Measurements from ENCODE around the gene HMCN1.

Gene HMCN1

GRCh38 chr1:185808631-185809030, 74.4 kb downstream of the HMCN1 start:
- DNase-seq: no peak

DNA sequence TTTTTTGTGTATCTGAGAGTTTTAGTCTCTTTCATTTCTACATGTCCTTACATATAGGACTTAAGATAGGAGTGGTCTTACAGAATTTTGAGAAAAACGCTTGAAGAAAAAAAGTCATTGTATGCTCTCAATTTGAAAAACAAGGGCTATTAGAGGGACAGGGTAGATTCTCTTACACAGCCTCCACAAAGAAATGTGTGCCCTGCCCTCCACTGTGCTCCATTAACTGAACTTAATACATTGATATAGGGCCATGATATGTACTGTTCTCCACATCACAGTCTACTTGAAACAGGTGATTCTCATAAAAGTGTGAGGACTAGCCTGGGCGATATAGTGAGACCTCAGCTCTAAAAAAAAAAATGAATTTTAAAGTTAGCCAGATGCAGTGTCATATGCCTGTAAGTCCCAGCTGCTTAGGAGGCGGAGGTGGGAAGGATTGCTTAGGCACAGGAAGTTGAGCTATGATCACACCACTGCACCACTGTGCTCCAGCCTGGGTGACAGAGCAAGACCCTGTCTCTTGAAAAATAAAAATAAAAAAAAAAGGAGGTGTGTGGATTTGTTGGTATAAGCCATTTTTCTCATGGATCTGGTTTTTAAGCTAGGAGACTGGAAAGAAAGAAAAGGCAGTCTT, 77.0 kb downstream of the HMCN1 start:
- DNase-seq: no peak

GRCh38 chr1:185812934-185813333, 78.7 kb downstream of the HMCN1 start:
- no peak for DNase-seq

DNA sequence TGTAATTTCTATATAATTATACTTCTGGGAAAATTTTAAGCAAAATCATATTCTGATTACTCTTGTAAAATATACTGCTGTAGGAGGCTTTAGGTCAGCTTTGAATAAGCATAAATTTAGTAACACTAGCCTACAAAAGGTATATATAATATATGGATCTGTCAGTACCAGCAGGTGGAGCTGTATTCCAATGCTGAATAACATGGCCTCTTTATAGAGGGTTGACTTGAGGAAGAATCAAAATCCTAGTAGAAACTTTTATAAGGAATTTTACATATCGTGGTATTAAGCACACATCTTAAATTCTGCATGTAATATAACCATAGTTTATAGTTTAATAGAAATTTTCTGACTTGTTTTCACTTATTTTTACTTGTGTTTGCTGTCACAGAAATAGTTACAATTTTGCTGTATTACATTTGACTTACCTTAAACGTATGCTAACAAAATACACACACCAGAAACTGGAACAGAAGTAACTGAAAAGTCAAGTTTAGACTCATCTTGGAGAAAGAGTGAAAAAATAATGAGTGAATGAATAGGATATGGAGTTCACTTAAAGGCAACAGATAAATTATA, 79.3 kb downstream of the HMCN1 start:
- DNase-seq: peak; percentile 58

DNA sequence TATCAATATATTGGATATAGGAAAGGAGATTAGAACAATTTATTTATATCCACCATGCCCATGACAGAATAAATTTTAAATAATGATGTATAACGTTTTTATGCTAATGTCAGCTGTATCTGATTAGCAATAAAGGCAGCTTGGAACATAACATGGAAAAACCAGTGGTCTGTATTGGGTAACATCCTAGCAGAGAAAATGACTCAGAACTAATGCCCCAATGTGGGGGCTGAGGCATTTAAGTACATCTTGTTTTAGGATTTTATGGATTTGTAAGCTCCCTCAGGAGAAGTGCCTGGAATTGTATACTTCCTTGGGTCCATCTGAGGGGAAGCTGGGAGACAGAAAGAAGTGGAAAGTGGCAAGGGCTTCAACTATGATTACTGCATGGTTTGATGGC, 82.3 kb downstream of the HMCN1 start:
- DNase-seq: no peak

DNA sequence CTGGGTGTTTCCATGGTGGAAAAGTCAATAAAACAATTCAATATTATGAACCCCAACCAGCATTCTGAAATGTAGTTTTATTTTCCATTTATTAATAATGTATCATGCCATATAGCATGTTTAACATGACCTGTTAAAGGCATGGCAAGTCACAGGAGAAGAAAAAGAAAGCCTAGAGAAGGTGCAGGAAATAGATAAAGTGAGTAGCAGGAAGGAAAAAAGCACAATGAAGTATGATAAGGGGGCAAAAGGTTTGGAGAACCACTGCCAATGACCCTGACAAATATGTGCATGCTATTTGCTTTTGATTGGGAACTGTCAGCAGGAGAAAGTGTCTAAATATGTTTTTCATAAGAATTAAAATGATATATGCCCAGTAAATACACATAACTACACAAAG, 85.6 kb downstream of the HMCN1 start:
- DNase-seq: no peak

GRCh38 chr1:185821612-185822385, 87.6 kb downstream of the HMCN1 start:
- no peak for DNase-seq

GRCh38 chr1:185823467-185823866, 89.3 kb downstream of the HMCN1 start:
- no peak for DNase-seq

DNA sequence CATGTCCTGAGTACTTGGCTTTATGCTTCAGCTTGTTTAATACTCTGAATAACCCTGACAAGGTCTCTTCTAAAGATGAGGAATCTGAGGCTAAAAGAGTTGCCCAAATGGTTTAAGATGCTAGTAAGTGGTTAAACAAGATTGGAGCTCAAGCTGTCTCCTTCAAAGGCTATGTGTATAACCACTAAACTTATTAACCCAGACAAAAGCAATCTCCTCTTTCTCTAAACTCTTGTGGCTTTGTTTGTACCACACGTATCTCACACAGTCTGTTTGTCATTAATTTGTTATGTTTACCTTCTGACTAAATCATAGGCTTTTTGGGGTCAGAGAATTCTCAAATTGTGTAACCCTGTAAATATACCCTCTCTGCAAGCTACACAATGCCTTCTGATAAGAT, 89.9 kb downstream of the HMCN1 start:
- DNase-seq: no peak

GRCh38 chr1:185825556-185825955, 91.4 kb downstream of the HMCN1 start:
- DNase-seq: no peak

DNA sequence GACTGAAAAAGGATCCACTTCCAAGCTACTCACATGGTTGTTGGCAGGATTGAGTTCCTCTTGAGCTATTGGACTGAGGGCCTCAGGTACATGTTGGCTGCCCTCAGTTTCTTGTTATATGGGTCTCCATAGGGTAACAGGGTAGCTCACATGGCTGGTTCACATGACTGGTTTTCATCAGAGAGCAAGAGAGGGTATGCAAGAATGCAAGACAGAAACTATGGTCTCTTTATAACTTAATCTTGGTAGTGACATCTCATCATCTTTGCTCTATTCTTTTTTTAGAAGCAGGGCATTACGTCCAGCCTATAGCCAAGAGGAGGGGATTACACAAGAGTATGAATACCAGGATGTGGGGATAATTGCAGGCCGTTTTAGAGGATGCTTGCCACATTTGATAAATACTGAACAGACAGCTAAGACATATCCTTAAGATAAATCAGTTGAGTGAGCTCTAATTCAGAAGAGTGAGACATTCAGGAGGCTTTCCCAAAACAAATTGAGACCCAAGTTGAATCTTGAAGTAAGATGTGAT, 100.2 kb downstream of the HMCN1 start:
- DNase-seq: no peak

DNA sequence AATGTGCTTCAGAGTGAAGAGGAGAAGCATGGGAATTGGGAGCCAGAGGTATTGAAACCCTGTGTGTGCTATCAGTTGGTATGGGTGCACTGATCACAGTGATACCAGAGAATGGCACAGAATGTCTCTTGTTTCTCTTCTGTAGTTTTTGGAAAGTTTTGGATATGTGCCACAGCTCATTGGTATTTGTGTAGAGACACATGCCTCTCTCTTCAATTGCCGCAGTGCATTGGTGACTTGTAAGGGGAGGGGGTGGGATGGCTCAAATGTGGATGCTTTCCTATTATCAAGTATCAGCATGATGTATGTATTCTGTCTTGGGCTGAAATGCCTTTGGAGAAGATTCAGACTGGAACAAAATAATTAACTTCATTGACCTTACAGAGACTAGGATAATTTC, 101.0 kb downstream of the HMCN1 start:
- no peak for DNase-seq

DNA sequence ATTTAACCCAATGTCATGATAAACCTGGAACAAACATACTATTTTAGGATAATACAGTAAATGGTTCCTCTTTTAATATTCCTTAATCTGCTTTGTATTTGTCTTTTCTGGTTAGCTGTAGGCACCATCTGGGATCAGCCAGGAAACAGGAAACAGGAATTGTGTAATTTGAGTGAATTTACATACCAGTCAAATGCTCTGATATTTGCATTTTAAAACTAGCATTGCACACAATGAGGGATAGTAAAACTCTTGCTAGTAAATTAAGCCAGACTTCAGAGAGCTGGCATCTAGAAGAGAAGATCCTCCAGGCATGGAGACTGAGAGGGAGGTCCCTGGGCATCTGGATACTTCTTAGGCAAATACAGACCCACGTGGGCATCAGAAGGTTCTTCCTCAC, 103.5 kb downstream of the HMCN1 start:
- no peak for DNase-seq

GRCh38 chr1:185838111-185838510, 103.9 kb downstream of the HMCN1 start:
- no peak for DNase-seq

- DNase-seq: no peak
Measured at GRCh38 chr1:185840880-185841279, 106.7 kb downstream of the HMCN1 start.

GRCh38 chr1:185843297-185843869, 109.2 kb downstream of the HMCN1 start:
- DNase-seq: no peak

GRCh38 chr1:185843986-185844385, 109.8 kb downstream of the HMCN1 start:
- no peak for DNase-seq

DNA sequence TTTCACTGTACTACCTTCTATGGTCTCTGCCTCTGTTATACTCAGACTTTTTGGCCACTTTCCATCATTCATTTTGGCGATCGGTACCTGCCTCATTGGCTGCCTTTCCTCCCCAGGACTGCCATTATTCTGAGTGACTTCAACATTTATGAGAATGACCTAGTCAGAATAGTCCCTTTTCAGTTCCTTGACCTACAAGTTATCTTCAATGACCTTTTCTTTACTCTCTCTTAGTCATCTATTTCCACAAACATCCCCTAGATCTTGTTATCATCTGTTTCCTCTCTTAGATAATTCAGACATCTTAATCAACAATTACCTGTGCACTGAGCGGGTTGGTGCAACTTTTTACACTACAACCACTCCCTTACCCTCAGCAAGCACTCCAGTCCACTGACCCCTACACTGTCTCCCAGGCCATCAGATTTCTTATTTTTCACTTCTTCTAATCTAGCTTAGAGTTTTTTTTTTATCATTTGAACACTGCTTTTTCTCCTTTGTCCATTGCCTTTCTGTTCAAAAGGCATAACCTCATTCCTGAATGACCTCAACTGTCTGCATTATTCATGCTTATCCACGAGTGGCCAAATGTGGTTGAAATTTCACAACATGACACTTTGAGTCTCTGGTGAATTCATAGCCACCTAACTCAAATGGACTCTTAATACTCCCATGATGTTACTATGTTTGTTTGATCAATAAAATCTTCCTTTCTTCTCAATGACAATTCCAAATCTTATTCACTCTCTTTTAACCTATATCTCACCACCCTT, 112.7 kb downstream of the HMCN1 start:
- no peak for DNase-seq

GRCh38 chr1:185849014-185849413, 114.8 kb downstream of the HMCN1 start:
- DNase-seq: no peak

GRCh38 chr1:185850366-185850765, 116.2 kb downstream of the HMCN1 start:
- DNase-seq: no peak

- DNase-seq: no peak
Measured at GRCh38 chr1:185853739-185854138, 119.5 kb downstream of the HMCN1 start.

GRCh38 chr1:185856482-185856881, 122.3 kb downstream of the HMCN1 start:
- DNase-seq: no peak

DNA sequence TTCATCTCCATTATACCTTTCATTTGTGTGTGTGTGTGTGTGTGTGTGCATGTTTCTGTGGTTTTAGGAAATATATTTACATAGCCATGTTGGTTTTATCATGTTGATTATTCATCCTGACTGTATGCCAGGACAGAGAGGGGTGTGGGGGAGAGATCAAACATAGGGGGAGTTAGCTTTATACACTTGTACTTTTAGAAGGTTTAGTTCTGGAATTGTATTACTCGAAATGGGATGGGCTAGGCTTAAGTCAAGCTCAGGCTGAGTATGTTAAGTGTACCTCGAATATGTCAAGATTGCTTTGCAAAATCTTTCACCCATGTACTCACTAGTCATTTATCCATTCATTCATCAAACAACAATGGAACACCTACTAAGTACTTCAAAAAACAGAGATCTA, 123.3 kb downstream of the HMCN1 start:
- no peak for DNase-seq

All from NCI-H1092 treated with DMSO at 0.1 percent for 48 hours (cell line).